ENCODE results near the gene NPAS3.

GRCh38 chr14:33362934-33363333, 424.3 kb downstream of the NPAS3 start:
- TF ChIP-seq CTCF (IDR thresholded peaks at IDR 0.05): no peak
- no peak for TF ChIP-seq POLR2A (IDR thresholded peaks at IDR 0.05)
